Neural crest cell (in vitro differentiated cells): ENCODE results near the gene ALG12. TPM values are rescaled to one million over a fixed set of nuclear protein-coding genes. Genes with fewer than 3 reads are reported as not detected.
A peak's percentile ranks its signal among the peaks of the same experiment; 100 is the strongest.

Experiments used
- DNase-seq: peaks from one replicate; pipeline ENCODE4 v3.0.0; 2021; ENCODE audit warnings: low read depth, mixed read lengths, low spot score
- H3K27ac Mint-ChIP-seq: one replicate; pipeline ENCODE4 v1.8.0; 2021; ENCODE audit warnings: mild to moderate bottlenecking, mixed read lengths; ENCODE audit not compliant: unreplicated experiment
- H3K27me3 Mint-ChIP-seq: 2 replicates; pipeline ENCODE4 v1.8.0; 2021; ENCODE audit warnings: low read depth, mild to moderate bottlenecking, mixed read lengths
- H3K36me3 Mint-ChIP-seq: 2 replicates; pipeline ENCODE4 v1.8.0; 2021; ENCODE audit warnings: low read depth, mild to moderate bottlenecking, mixed read lengths
- H3K4me1 Mint-ChIP-seq: 2 replicates; pipeline ENCODE4 v1.8.0; 2021; ENCODE audit warnings: mixed read lengths
- H3K4me3 Mint-ChIP-seq: one replicate; pipeline ENCODE4 v1.8.0; 2021; ENCODE audit warnings: mild to moderate bottlenecking, mixed read lengths
- H3K9me3 Mint-ChIP-seq: 2 replicates; pipeline ENCODE4 v1.8.0; 2021; ENCODE audit warnings: mixed read lengths
- total RNA-seq: library from RNA; stranded (reverse); gene quantifications from 2 replicates; pipeline ENCODE4 v1.2.1, GENCODE V29; 2021
- TF ChIP-seq, protein P1 (sequence below): fragments of 200-600 bp; sonication (generic); conservative IDR thresholded peaks from 2 replicates; pipeline ENCODE4 v1.5.0; 2021; ENCODE audit warnings: antibody characterized with exemption, mild to moderate bottlenecking

The ALG12 gene
- total RNA-seq, 1 donor from 2014 or later: 21.2 TPM

DNA sequence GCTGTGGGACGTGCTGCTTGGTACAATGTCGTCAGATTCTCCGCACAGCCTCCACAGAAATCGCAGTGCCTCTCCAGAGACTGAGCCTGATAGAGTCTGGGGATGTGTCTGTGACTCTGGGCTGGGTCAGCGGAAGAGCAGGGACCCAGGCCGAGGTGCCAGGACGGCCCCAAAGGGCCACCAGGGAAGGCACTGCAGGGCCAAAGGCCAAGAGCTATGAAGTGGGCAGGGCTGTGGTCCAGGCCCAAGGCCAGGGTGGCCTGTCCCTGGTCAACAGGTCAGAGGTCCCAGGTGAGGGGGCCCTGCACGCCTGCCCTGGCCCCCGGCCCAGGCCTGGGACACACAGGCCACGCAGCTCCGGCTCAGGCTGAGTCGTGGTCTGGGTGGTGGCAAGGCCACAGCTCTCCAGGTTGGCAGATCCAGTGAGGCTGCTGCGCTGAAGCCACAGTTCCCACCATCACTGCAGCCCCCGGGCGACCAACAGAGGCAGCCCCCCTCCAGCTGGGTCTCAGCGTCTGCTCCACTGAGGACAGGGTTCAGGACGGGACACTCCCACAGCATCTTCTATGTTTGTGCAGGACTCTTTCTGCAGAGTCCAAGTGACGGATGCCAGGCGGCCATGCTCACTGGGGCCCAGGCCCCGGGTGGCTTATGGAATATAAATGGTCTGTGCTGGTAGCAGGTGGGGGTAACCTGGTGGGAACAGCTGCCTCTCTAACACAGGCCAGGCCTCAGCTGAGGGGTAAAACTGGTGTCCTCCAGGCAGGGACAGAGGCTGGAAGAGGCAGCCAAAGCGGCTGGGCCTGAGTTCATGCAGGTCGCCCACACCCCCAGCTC is 37.6 kb upstream of the ALG12 start:
- H3K27me3 Mint-ChIP-seq: no peaks in the 10 kb centered on the region
- H3K9me3 Mint-ChIP-seq: no peaks in the 10 kb centered on the region
- H3K4me1 Mint-ChIP-seq: peaks cover 6% of the 10 kb centered on the region
- DNase-seq: no peak
- H3K36me3 Mint-ChIP-seq: no peaks in the 10 kb centered on the region
- H3K27ac Mint-ChIP-seq: peak overlapping the region; percentile 6
- TF ChIP-seq, protein P1, sequence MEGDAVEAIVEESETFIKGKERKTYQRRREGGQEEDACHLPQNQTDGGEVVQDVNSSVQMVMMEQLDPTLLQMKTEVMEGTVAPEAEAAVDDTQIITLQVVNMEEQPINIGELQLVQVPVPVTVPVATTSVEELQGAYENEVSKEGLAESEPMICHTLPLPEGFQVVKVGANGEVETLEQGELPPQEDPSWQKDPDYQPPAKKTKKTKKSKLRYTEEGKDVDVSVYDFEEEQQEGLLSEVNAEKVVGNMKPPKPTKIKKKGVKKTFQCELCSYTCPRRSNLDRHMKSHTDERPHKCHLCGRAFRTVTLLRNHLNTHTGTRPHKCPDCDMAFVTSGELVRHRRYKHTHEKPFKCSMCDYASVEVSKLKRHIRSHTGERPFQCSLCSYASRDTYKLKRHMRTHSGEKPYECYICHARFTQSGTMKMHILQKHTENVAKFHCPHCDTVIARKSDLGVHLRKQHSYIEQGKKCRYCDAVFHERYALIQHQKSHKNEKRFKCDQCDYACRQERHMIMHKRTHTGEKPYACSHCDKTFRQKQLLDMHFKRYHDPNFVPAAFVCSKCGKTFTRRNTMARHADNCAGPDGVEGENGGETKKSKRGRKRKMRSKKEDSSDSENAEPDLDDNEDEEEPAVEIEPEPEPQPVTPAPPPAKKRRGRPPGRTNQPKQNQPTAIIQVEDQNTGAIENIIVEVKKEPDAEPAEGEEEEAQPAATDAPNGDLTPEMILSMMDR: no peak
- no peak overlapping the region for H3K4me3 Mint-ChIP-seq

DNA sequence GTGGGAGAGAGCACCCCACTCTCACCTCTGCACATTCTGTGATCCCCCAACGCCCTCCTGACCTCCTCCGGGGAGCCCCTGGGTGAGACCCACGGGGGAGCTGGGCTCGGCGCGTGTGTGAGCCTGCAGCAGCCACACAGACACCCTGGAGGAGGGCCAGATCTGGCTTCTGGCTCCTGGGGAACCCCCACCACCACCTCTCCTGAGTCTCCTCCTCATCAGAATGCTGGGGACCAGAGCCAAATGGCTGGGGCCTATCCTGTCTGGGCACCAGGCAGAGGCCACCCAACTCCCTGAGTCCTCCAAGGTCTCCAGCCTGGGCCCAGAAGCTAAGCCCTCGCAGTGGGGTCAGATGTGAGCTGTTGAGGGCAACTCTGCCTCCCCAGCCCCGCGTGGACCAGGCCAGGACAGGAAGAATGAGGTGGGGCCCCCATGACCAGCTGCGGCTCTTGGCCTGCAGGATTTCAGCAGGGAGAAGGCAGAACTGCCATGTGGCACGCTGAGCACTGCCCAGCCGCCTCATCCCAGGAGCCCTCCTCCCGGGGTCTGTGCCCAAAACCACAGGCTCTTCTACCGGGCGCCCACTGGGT is 36.8 kb upstream of the ALG12 start:
- H3K27me3 Mint-ChIP-seq: no peaks in the 10 kb centered on the region
- no peak overlapping the region for H3K4me3 Mint-ChIP-seq
- no peak overlapping the region for H3K27ac Mint-ChIP-seq
- no peak for DNase-seq
- no peaks in the 10 kb centered on the region for H3K9me3 Mint-ChIP-seq
- H3K4me1 Mint-ChIP-seq: peaks cover 6% of the 10 kb centered on the region
- no peaks in the 10 kb centered on the region for H3K36me3 Mint-ChIP-seq
- TF ChIP-seq, protein P1: no peak

DNA sequence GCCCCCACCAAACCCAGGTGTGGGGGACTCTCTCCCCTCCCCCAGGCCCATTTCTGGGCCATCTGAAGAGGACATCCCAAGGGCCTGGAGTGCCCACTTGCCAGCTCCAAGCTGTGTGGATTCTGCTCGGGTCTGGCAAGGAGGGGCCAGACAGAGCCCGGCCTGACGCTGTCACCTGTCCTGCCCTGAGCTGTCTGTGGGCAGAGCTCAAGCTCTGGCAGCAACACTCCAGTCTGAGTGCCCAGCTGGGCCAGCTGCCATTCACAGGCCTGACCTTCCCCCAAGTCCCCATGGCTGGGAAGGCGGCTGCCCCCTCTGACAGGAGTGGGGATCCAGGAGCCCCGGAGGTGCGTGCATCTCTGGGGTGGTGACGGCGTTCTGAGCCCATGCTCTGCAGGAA is 36.1 kb upstream of the ALG12 start:
- H3K9me3 Mint-ChIP-seq: no peaks in the 10 kb centered on the region
- no peak overlapping the region for H3K27ac Mint-ChIP-seq
- H3K4me1 Mint-ChIP-seq: peaks cover 9% of the 10 kb centered on the region
- TF ChIP-seq, protein P1: no peak
- no peaks in the 10 kb centered on the region for H3K27me3 Mint-ChIP-seq
- no peak for DNase-seq
- H3K36me3 Mint-ChIP-seq: no peaks in the 10 kb centered on the region
- H3K4me3 Mint-ChIP-seq: no peak overlapping the region

DNA sequence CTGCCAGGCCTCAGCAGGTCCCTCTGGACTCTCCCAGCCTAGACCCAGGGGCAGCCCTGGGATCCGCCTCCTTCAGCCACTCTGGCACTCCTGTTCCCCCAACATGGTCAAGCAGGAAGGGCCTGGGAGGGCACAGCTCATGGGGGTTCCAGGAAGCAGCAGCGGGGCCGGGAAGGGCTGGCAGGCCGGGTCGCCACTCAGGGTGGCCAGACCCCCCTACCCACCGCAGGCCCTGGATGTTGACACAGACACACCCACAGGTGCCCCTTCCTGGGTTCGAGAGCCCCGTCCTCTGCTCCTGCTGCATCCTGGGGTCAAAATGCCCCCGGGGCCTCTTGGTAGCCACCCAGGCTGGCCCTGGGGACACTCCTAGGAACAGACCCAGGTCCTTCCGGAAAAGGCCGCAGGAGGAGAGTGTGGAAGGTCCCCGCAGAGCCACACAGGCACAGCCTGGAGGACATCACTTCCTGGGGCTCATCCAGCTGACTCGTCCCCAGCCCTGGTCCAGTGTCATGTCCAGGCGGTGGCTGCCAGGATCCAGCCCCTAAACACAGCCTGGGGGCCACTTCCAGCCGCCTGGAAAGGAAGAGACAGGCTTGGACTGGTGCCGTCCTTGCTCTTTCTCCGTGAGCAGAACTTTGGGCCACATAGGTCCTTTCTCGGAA is 35.6 kb upstream of the ALG12 start:
- no peaks in the 10 kb centered on the region for H3K9me3 Mint-ChIP-seq
- TF ChIP-seq, protein P1: no peak
- no peak overlapping the region for H3K27ac Mint-ChIP-seq
- H3K4me1 Mint-ChIP-seq: peaks cover 4% of the 10 kb centered on the region
- H3K36me3 Mint-ChIP-seq: no peaks in the 10 kb centered on the region
- no peaks in the 10 kb centered on the region for H3K27me3 Mint-ChIP-seq
- DNase-seq: no peak
- H3K4me3 Mint-ChIP-seq: no peak overlapping the region

DNA sequence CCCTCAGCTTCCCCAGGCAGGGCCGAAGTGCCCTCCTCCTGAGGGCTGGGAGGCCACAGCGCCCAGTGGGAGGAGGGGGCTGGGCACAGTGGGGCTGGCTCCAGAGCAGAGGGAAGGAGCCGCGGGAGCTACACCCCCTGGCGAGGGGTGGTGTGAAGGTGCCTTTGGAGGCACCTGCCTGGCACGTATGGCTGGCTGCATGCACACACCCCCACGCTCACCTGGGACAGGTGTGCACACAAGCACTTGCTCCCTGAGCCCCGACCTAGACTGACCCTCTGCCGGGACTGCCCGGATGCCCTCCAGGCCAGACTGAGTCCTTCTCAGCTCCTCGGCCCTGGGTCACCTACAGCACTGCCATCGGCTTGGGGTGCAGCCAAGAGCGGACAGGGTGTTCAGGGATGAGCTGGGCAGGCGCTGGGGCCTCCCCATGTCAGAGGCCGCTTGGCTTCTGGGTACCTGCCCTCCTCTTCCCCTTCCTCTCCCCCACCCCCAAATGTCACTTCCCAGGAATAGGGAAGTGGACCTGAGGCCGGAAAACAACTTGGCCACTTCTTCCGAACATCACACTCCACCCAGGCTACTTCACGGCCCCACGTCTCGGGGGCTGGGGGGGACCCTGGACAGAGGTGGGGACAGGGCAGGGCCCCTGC is 34.9 kb upstream of the ALG12 start:
- Mint-ChIP-seq H3K36me3 (no peaks in the 10 kb centered on the region), H3K4me1 (peaks cover 4% of the 10 kb centered on the region), H3K9me3 (no peaks in the 10 kb centered on the region), H3K4me3 (no peak overlapping the region), H3K27ac (no peak overlapping the region), H3K27me3 (no peaks in the 10 kb centered on the region)
- TF ChIP-seq, protein P1: no peak
- DNase-seq: no peak
